ENCODE results near the gene ZNF527.

GRCh38 chr19:37355901-37356300 is 15.0 kb upstream of the ZNF527 start:
- TF ChIP-seq CTCF (IDR thresholded peaks at IDR 0.05) (no peak), POLR2AphosphoS5 (IDR thresholded peaks at IDR 0.05) (no peak)
